Measurements from ENCODE around the gene USP48.

The USP48 gene

GRCh38 chr1:21814241-21814918, 31.4 kb upstream of the USP48 start:
- no peak overlapping the region for H3K9ac ChIP-seq (ENCODE audit: low read depth, low read length, poor library complexity, severe bottlenecking)
- no peak overlapping the region for H3K4me3 ChIP-seq (ENCODE audit: low read length, poor library complexity, severe bottlenecking)

GRCh38 chr1:21813542-21813941, 30.6 kb upstream of the USP48 start:
- Histone ChIP-seq H2AFZ (ENCODE audit: low read length) (no peak overlapping the region), H3K36me3 (ENCODE audit: insufficient read depth, low read length) (no peaks in the 10 kb centered on the region), H4K20me1 (ENCODE audit: insufficient read depth, low read length, poor library complexity, severe bottlenecking) (no peaks in the 10 kb centered on the region), H3K9ac (ENCODE audit: low read depth, low read length, poor library complexity, severe bottlenecking) (no peak overlapping the region), H3K4me2 (ENCODE audit: low read depth, low read length, poor library complexity, severe bottlenecking) (no peak overlapping the region), H3K9me2 (replicated peaks; ENCODE audit: low read depth, low read length) (no peaks in the 10 kb centered on the region), H3F3A (ENCODE audit: low read depth) (no peaks in the 10 kb centered on the region), H3K4me1 (ENCODE audit: insufficient read depth, low read length, poor library complexity, severe bottlenecking) (no peaks in the 10 kb centered on the region), H3K27me3 (ENCODE audit: insufficient read depth, low read length, poor library complexity, severe bottlenecking) (no peaks in the 10 kb centered on the region), H3K4me3 (ENCODE audit: low read length, poor library complexity, severe bottlenecking) (no peak overlapping the region), H3K9me3 (ENCODE audit: insufficient read depth, low read depth, low read length) (no peaks in the 10 kb centered on the region), H3K79me2 (ENCODE audit: insufficient read depth, low read length) (no peaks in the 10 kb centered on the region)
- no peak for TF ChIP-seq EZH2phosphoT487 (IDR thresholded peaks at IDR 0.05; ENCODE audit: borderline replicate concordance)
- no peak for TF ChIP-seq CTCF (conservative IDR thresholded peaks at IDR 0.05; ENCODE audit: low read length)

More at GRCh38 chr1:21814241-21814918, 31.4 kb upstream of the USP48 start:
- no peaks in the 10 kb centered on the region for H3K79me2 ChIP-seq (ENCODE audit: insufficient read depth, low read length)
- no peak overlapping the region for H2AFZ ChIP-seq (ENCODE audit: low read length)
- no peaks in the 10 kb centered on the region for H3F3A ChIP-seq (ENCODE audit: low read depth)
- no peaks in the 10 kb centered on the region for H3K27me3 ChIP-seq (ENCODE audit: insufficient read depth, low read length, poor library complexity, severe bottlenecking)
- no peaks in the 10 kb centered on the region for H4K20me1 ChIP-seq (ENCODE audit: insufficient read depth, low read length, poor library complexity, severe bottlenecking)
- no peaks in the 10 kb centered on the region for H3K4me1 ChIP-seq (ENCODE audit: insufficient read depth, low read length, poor library complexity, severe bottlenecking)
- no peaks in the 10 kb centered on the region for H3K36me3 ChIP-seq (ENCODE audit: insufficient read depth, low read length)
- H3K9me2 ChIP-seq (replicated peaks; ENCODE audit: low read depth, low read length) = no peaks in the 10 kb centered on the region
- no peaks in the 10 kb centered on the region for H3K9me3 ChIP-seq (ENCODE audit: insufficient read depth, low read depth, low read length)
- H3K4me2 ChIP-seq (ENCODE audit: low read depth, low read length, poor library complexity, severe bottlenecking) = no peak overlapping the region
- 0 out of 2 replicates have a peak, but pooled peaks have one; percentile 14 for TF ChIP-seq CTCF (conservative IDR thresholded peaks at IDR 0.05; ENCODE audit: low read length)
- no peak for TF ChIP-seq EZH2phosphoT487 (IDR thresholded peaks at IDR 0.05; ENCODE audit: borderline replicate concordance)

GRCh38 chr1:21811875-21812305, 28.9 kb upstream of the USP48 start, which contains the start of gene LDLRAD2:
TSS of gene LDLRAD2 (plus strand) at chr1:21812265. CDS start at chr1:21812452, 187 bp downstream.
- TF ChIP-seq CTCF (conservative IDR thresholded peaks at IDR 0.05; ENCODE audit: low read length) (no peak), EZH2phosphoT487 (IDR thresholded peaks at IDR 0.05; ENCODE audit: borderline replicate concordance) (no peak)
- H3K9me2 ChIP-seq (replicated peaks; ENCODE audit: low read depth, low read length) = no peaks in the 10 kb centered on the region
- H3K4me2 ChIP-seq (ENCODE audit: low read depth, low read length, poor library complexity, severe bottlenecking) = no peak within 1 kb of the TSS
- H3F3A ChIP-seq (ENCODE audit: low read depth) = no peaks in the 10 kb centered on the region
- H3K27me3 ChIP-seq (ENCODE audit: insufficient read depth, low read length, poor library complexity, severe bottlenecking) = no peaks in the 10 kb centered on the region
- no peak within 1 kb of the TSS for H3K9ac ChIP-seq (ENCODE audit: low read depth, low read length, poor library complexity, severe bottlenecking)
- no peaks in the 10 kb centered on the region for H3K4me1 ChIP-seq (ENCODE audit: insufficient read depth, low read length, poor library complexity, severe bottlenecking)
- no peaks in the 10 kb centered on the region for H3K36me3 ChIP-seq (ENCODE audit: insufficient read depth, low read length)
- H3K9me3 ChIP-seq (ENCODE audit: insufficient read depth, low read depth, low read length) = no peaks in the 10 kb centered on the region
- H3K79me2 ChIP-seq (ENCODE audit: insufficient read depth, low read length) = no peaks in the 10 kb centered on the region
- H2AFZ ChIP-seq (ENCODE audit: low read length) = no peak within 1 kb of the TSS
- no peaks in the 10 kb centered on the region for H4K20me1 ChIP-seq (ENCODE audit: insufficient read depth, low read length, poor library complexity, severe bottlenecking)
- no peak within 1 kb of the TSS for H3K4me3 ChIP-seq (ENCODE audit: low read length, poor library complexity, severe bottlenecking)
